SK-N-SH treated with all-trans-retinoic acid at 6 μM for 48 hours (cell line): ENCODE results near the gene LAIR1.

ENCODE experiments used
- BACH2 ChIP-seq: fragments of 250-450 bp; sonication (Bioruptor Pico); IDR thresholded peaks from 2 replicates; pipeline ENCODE4 v1.9.0; 2021; ENCODE audit warnings: mild to moderate bottlenecking, borderline replicate concordance
- CREB5 ChIP-seq: fragments of 250-450 bp; sonication (Bioruptor Pico); IDR thresholded peaks from 2 replicates; pipeline ENCODE4 v1.5.1; 2020; ENCODE audit warnings: low read depth, mild to moderate bottlenecking, moderate library complexity
- CSDC2 ChIP-seq: fragments of 250-450 bp; sonication (Bioruptor Pico); IDR thresholded peaks from 2 replicates; pipeline ENCODE4 v1.5.0; 2020; ENCODE audit warnings: mild to moderate bottlenecking, moderate library complexity
- GLIS3 ChIP-seq: fragments of 250-450 bp; sonication (Bioruptor Pico); IDR thresholded peaks from 2 replicates; pipeline ENCODE4 v1.5.0; 2020; ENCODE audit warnings: mild to moderate bottlenecking, moderate library complexity
- PATZ1 ChIP-seq: fragments of 250-450 bp; sonication (Bioruptor Pico); IDR thresholded peaks from 2 replicates; pipeline ENCODE4 v1.8.0; 2020; ENCODE audit warnings: mild to moderate bottlenecking, moderate library complexity, borderline replicate concordance
- POU6F1 ChIP-seq: fragments of 250-450 bp; sonication (Bioruptor Pico); IDR thresholded peaks from 2 replicates; pipeline ENCODE4 v1.8.0; 2021; ENCODE audit warnings: low read depth, mild to moderate bottlenecking, moderate library complexity, borderline replicate concordance
- PPARA ChIP-seq: fragments of 250-450 bp; sonication (Bioruptor Pico); IDR thresholded peaks from 2 replicates; pipeline ENCODE4 v1.5.0; 2020; ENCODE audit warnings: mild to moderate bottlenecking, borderline replicate concordance
- RARB ChIP-seq: fragments of 250-450 bp; sonication (Bioruptor Pico); IDR thresholded peaks from 2 replicates; pipeline ENCODE4 v1.8.0; 2021; ENCODE audit warnings: mild to moderate bottlenecking, moderate library complexity
- ZFP3 ChIP-seq: fragments of 250-450 bp; sonication (Bioruptor Pico); IDR thresholded peaks from 2 replicates; pipeline ENCODE4 v1.5.0; 2020; ENCODE audit warnings: mild to moderate bottlenecking, moderate library complexity
- ZFP30 ChIP-seq: fragments of 450-650 bp; formaldehyde crosslinking; IDR thresholded peaks from 2 replicates; pipeline ENCODE4 v1.5.0; 2022; ENCODE audit warnings: mild to moderate bottlenecking, moderate library complexity
- ZNF70 ChIP-seq: fragments of 450-650 bp; formaldehyde crosslinking; IDR thresholded peaks from 2 replicates; pipeline ENCODE4 v1.5.0; 2020; ENCODE audit warnings: mild to moderate bottlenecking, moderate library complexity

GRCh38 chr19:54383330-54383729 lies 18.6 kb upstream of the LAIR1 start:
- TF ChIP-seq PATZ1 (CRISPR knock-in tag) = no peak
- no peak for TF ChIP-seq ZNF70 (CRISPR knock-in tag)
- TF ChIP-seq CREB5 (CRISPR knock-in tag) = no peak
- no peak for TF ChIP-seq PPARA (CRISPR knock-in tag)
- TF ChIP-seq ZFP30 (CRISPR knock-in tag) = no peak
- TF ChIP-seq CSDC2 (CRISPR knock-in tag) = no peak
- TF ChIP-seq ZFP3 (CRISPR knock-in tag) = no peak
- TF ChIP-seq BACH2 (CRISPR knock-in tag) = no peak
- TF ChIP-seq POU6F1 (CRISPR knock-in tag) = no peak
- TF ChIP-seq RARB = no peak
- TF ChIP-seq GLIS3 (CRISPR knock-in tag) = no peak
